NK-92 treated with Interleukin-12 subunit alpha and Interleukin-12 subunit beta, amount 100 ng/mL, for 24 hours (cell line): ENCODE measurements around the gene ZBTB21.

Experiments
- DNase-seq: peaks from one replicate; lab custom pipeline; 2025; lab: John Stamatoyannopoulos, UW

The ZBTB21 gene

DNA sequence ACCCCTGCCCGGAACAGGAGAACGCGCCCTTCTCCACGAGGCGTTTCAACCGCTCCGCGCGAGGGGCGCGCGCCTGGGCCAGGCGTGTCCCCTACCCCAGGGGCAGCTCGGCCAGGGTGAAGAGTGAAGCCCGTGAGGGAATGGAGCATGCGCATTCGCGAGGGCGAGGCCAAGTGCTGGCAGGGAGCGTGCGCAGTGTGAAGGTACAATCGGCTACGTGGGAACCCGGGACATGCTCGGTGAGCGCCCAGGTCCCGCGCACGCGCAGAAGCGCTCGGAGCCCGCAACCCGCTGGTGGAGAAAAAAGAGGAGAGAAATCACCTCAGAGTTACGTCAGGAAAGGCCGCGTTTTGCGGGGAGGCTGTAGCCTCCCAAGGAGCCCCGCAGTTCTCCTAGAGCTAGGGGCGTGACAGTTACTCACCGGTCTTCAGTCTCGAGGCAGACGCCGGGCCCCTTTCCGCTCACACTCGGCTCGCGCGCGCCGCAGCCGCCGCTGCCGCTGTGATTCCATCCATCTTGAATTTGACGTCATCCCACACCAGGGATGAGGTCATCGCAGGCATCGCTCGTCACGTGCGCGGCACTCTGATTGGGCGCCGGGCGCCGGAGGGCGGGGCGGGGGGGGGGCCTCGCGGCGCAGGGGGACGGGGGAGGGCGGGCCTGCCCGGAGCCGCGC is at the start of gene ZBTB21:
Gene ZBTB21 (minus strand): TSS at position 530 of the 676 bp plus-strand sequence. CDS start 16,265 bp downstream, outside the sequence.
- DNase-seq, result peak; percentile 97

- no peak for DNase-seq
These were observed 49.6 kb upstream of the ZBTB21 start for GRCh38 chr21:42059721-42060120.

DNA sequence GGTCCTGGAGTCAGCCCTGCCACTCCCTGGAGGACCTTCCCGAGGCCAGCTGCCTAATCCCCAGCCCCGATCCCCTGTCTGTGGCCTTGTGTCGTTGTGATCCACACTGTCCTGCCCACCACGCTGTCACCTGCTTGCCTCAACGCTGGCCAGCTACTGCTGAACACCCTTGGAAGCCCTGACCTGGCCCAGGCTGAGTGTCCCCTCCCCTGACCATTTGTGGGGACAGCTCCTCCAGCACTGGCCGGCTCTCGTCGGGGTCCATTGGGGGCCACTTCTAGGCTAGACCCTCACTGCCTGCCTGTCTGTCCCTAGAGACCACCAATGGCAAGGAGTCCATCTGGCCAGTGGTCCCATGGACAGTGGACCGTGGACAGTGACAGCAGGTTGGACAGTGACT is 49.0 kb upstream of the ZBTB21 start:
- no peak for DNase-seq

- DNase-seq, result no peak
These were observed 48.5 kb upstream of the ZBTB21 start for GRCh38 chr21:42058631-42059111.

DNA sequence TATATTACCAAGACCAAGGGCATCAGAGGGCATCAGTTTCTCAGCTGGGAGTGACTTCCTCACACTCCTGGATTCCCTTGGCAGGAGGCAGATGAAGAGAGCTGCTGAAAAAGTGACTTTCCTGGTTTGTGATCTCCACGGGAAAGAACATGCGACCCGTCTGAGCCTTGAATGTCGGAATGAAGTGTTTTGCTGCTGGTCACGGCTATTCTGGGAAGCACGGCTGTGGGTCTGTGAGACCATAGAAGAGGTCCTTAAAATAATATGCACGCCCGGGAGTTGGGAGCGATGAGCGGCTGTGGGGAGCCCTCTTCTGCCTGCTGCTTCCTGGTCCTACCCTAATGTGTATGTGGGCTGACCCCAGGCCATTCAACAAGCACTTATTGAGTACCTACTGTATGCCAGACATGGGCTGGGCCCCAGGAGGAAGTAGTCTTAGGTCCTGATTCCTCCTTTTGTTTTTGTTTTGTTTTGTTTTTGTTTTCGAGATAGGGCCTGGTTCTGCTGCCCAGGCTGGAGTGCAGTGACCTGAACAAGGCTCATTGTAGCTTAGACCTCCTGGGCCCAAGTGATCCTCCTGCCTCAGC is 47.8 kb upstream of the ZBTB21 start:
- no peak for DNase-seq

DNA sequence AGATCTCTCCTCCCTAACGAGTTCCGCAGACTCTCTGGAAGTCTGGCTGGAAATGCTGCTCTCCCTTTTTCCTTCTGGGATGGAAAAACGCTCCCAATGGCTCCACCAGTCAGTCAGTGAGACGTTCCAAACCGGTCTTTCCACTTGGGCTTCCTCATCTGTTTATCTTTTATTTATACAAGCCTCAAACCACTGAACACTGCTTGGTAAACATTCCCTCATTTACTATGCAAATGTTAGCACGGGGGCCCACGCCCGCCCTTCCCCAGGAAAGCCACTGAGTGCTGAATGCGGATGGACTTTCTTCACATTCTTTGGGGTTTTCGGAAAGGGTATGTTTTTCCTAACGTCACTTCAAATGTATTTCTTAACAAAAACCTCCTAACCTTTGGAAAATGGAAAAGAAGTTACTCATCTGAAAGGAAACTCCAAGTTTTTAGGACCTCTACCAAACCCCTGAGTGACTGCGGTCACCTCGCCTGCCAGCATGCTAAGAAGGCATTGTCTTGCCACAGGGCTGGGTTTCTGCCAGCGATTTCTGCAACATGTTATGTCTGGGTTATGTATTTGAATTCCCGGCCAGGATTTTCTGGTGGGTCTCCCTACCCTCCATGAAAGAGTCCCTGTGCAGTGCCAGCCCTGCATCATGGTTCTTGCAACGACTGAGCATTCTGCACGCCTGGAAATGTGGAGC is 47.0 kb upstream of the ZBTB21 start:
- DNase-seq, result no peak

GRCh38 chr21:42056468-42056867 is 46.3 kb upstream of the ZBTB21 start:
- DNase-seq, result no peak

DNA sequence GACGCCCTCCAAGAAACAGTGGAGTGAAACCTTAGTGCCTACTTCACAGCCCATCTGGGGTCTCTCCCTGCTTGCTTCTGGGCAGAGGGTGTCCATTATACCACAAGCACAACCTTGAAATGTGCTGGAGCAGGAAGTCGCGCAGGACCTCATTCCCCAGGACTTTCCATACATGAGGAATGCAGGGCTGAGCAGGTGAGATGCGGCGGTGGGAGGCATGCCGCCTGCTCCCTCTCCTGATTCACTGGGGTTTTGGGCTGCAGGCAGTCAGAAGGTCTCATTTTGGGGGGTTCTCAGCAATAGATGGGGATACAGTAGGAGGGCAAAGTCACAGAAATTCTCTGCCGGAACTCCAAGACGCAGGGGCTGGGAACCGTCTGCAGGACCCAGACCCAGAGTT is 45.3 kb upstream of the ZBTB21 start:
- DNase-seq, result no peak

DNA sequence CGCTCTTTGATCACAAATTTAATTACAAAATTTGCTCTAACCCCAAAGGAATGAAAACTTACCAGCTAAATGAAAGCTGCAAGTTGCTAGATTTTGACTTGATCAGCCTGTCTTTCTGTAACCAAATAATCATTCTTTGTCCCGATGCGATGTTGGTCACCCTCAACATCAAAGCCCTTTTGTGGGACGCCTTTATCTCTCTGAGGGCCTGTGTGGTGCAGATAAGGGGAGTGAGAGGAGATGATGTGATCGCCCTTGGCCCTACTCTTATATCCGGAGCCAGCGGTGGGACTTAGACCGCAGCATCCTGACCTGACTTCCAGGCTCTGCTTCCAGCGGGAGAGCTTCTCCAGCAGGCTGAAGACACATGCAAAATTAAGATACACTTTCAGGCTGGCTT is 41.6 kb upstream of the ZBTB21 start:
- DNase-seq, result no peak

GRCh38 chr21:42049578-42050430 is 39.6 kb upstream of the ZBTB21 start:
- DNase-seq, result no peak

DNA sequence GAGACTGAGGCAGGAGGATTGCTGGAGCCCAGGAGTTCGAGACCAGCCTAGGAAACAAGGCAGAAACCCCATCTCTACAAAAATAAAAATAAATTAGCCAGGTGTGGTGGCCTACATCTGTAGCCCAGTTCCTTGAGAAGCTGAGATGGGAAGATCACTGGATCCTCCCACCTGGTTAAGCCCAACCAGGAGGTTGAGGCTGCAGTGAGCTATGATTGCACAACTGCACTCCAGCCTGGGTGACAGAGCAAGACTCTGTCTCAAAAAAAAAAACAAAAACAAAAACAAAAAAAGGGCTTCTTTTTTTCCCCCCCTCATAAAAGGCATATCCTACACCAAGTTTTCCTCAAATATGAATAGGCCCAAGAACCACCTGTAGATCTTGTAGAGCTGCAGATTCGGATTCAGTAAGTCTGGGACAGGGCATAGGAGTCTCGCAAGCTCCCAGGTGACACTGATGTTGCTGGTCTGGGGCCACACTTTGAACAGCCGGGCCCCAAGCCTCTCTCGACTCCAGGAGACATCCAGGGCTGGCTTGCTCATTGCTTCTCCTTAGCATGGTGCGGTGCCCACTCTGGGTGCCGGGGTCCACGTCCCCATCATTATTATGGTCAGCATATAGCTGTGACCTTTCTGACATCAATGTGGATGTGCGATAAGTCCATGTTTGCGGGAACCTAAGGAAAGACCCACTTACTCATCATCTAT is 38.9 kb upstream of the ZBTB21 start:
- no peak for DNase-seq

GRCh38 chr21:42047821-42048613 is 37.9 kb upstream of the ZBTB21 start:
- DNase-seq, result no peak

DNA sequence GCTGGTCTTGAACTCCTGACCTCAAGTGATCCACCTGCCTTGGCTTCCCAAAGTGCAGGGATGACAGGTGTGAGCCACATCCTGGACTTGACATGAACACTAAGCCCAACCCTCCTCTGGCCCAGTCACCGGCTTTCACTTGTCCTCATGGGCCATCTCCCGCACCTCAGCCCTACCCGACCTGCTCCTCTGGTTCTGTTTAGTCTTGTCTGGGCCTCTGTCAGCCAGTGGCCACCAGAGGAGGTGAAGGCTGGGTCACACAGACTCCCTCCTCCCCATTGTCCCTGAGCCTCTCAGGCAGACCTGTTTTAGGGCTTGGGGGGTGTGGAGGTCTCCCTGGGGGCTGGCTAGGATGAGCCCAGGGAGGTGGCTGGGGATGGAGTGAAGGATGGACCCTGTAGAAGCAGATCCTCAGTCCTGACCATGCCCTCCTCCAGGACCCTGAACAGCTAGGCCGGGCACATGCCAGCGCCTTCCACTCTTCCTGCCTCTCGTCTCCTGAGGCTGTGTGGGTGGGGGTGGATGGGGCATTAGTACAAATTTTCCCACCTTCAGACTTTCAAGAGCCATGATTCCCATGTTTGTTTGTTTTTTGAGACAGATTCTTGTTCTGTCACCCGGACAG is 34.8 kb upstream of the ZBTB21 start:
- DNase-seq, result no peak

DNA sequence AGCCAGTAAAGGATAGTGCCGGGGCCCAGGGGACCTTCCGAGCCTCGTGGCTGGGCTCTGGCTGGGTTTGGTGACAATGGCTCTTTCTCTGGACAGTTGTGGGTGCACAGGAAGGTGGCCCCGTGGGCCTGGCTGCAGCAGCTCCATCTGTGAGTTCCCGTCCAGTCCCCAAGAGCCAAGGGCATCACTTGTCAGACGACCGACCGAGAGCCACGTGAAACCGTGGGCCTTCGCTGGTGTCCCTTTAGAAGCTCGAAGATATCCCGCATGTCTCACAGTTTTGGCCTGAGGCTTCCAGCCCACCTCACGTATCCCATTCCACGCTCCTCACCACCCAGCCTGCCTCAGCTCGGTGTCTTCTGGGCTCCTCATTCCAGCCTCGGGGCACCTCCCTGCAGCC is 33.8 kb upstream of the ZBTB21 start:
- DNase-seq, result no peak

DNA sequence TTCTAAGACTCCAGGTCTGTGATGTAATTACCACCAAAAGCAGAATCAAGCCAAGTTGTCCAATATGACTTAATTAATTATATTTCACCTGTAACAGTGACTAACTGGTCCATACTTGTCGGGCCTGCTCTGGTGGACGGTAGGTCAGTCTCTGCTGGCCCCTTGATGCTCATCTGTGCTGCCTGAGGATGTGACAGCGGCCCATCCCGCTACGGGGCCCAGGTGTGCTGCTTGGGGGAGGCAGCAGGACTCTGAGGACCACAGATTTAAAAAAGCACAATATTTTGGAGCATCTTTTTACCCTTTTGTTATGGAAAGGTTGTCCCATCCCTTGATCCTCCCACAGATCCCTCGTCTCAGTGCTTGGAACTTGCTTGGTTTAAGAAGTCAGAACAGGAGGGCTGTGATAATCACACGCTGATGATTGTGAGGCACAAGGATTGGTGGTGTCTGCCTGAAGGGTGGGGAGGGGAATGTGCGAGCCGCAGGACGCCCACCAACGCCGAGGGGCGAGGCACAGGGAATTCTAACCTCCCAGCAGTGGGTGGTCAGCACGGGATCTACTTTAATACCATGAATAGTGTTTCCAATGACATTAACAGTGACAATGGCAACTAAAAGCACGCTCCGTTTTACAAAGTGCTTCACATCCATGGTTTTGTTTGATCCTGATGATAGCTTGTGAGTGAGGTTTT is 33.2 kb upstream of the ZBTB21 start:
- DNase-seq, result no peak

GRCh38 chr21:42042651-42043050 is 32.5 kb upstream of the ZBTB21 start:
- no peak for DNase-seq

- no peak for DNase-seq
These were observed 31.6 kb upstream of the ZBTB21 start for GRCh38 chr21:42041711-42042110.

DNA sequence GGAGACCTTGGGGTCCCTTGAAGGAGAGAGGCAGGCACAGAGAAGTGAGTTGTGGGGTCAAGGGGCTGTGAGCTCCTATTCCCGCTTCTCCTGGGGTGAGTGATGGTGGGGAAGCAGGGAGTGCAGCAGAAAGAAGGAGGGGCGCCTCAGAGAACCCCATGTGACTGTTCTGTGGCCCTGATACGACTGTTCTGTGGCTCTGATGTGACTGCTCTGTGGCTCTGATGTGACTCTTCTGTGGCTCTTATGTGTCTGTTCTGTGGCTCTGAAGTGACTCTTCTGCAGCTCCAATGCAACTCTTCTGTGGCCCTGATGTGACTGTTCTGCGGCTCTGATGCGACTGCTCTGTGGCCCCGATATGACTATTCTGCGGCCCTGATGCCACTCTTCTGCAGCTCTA is 31.1 kb upstream of the ZBTB21 start:
- no peak for DNase-seq

- no peak for DNase-seq
These were observed 30.4 kb upstream of the ZBTB21 start for GRCh38 chr21:42040411-42041180.
